ENCODE results near the gene UVRAG.

DNA sequence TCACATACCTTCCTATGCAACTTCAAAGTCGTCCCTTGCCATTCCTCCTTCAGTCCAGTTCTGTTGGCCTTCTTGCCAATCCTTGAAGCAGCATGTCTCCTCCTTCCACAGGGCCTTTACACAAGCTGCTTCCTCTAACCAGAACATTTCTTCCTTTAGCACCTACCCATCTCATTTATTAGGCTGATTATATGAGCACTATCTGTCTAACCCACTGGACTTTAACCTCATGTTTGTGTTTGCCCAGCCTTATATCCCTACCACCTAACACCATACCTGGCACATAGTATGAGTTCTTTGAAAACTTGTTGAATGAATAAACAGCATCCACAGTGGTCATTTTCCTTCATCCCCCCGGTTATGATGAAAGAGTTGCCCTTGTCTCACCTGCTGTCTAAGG lies 236.9 kb downstream of the UVRAG start:
- TF ChIP-seq POLR2A (IDR thresholded peaks at IDR 0.05) (no peak), POLR2AphosphoS5 (IDR thresholded peaks at IDR 0.05; ENCODE audit: insufficient read depth in 1 of 2, low read depth in 1 of 2) (no peak)
- TF ChIP-seq, protein P1, sequence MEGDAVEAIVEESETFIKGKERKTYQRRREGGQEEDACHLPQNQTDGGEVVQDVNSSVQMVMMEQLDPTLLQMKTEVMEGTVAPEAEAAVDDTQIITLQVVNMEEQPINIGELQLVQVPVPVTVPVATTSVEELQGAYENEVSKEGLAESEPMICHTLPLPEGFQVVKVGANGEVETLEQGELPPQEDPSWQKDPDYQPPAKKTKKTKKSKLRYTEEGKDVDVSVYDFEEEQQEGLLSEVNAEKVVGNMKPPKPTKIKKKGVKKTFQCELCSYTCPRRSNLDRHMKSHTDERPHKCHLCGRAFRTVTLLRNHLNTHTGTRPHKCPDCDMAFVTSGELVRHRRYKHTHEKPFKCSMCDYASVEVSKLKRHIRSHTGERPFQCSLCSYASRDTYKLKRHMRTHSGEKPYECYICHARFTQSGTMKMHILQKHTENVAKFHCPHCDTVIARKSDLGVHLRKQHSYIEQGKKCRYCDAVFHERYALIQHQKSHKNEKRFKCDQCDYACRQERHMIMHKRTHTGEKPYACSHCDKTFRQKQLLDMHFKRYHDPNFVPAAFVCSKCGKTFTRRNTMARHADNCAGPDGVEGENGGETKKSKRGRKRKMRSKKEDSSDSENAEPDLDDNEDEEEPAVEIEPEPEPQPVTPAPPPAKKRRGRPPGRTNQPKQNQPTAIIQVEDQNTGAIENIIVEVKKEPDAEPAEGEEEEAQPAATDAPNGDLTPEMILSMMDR (IDR thresholded peaks at IDR 0.05), result no peak
